ENCODE results near the gene NIPAL1. TPM values are rescaled to one million over a fixed set of nuclear protein-coding genes. Genes with fewer than 3 reads are reported as not detected.

Gene NIPAL1
- total RNA-seq, 4 donors from 2014 or later = 0.33 to 1.3 (median 0.60) TPM

GRCh38 chr4:48021100-48021499 lies 4.5 kb downstream of the NIPAL1 start:
- DNase-seq (ENCODE audit: extremely low spot score) = no peak
- WGBS = 97% methylated on average over 1 of the region's 1 CpG
- Histone ChIP-seq H3K27me3 (peaks cover 0 to 21% (median 6%) of the 10 kb centered on the region in 4 donors), H3K4me3 (no peak overlapping the region), H3K9me3 (no peaks in the 10 kb centered on the region), H3K4me1 (peaks cover 4 to 15% (median 14%) of the 10 kb centered on the region in 4 donors), H3K27ac (replicated peaks in 1 of 4) (no peak overlapping the region), H3K36me3 (no peaks in the 10 kb centered on the region)
- no peak for TF ChIP-seq POLR2A (IDR thresholded peaks at IDR 0.05; ENCODE audit: low read depth)
- TF ChIP-seq POLR2AphosphoS5 (IDR thresholded peaks at IDR 0.05) = no peak
- TF ChIP-seq, protein P1, sequence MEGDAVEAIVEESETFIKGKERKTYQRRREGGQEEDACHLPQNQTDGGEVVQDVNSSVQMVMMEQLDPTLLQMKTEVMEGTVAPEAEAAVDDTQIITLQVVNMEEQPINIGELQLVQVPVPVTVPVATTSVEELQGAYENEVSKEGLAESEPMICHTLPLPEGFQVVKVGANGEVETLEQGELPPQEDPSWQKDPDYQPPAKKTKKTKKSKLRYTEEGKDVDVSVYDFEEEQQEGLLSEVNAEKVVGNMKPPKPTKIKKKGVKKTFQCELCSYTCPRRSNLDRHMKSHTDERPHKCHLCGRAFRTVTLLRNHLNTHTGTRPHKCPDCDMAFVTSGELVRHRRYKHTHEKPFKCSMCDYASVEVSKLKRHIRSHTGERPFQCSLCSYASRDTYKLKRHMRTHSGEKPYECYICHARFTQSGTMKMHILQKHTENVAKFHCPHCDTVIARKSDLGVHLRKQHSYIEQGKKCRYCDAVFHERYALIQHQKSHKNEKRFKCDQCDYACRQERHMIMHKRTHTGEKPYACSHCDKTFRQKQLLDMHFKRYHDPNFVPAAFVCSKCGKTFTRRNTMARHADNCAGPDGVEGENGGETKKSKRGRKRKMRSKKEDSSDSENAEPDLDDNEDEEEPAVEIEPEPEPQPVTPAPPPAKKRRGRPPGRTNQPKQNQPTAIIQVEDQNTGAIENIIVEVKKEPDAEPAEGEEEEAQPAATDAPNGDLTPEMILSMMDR (IDR thresholded peaks at IDR 0.05) = no peak
- TF ChIP-seq EP300 (IDR thresholded peaks at IDR 0.05) = no peak
- intact Hi-C loops (cut with DNase I) = no loop called here

DNA sequence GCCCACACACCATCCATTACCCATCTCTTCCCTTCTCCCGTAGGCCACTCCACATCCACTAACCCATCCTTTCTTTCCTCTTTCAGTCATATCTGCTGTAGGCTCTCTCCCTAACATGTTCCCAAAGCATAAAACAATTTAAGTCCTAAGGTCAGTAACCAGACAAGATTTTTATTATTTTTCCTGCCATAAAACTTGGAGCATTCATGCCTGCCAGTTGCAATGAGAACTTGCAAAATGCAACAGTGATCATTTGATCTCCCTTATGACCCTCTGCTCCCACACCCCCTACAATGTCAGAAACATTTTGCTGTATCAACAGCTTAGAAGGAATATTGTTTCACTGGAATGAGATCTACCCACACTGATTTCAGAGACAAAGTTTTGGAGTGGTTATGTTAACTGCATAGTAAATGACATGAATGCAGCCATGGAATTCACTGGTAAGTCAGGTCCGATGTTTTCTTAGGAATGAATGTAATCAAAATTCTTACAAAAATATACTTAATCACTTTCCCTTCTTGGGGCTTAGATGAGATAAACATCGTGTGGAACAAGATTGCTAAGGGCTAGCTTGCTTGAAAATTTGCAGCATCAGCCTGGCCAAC lies 5.7 kb downstream of the NIPAL1 start:
- TF ChIP-seq POLR2A (IDR thresholded peaks at IDR 0.05; ENCODE audit: low read depth) = no peak
- TF ChIP-seq EP300 (IDR thresholded peaks at IDR 0.05) = no peak
- TF ChIP-seq POLR2AphosphoS5 (IDR thresholded peaks at IDR 0.05) = no peak
- TF ChIP-seq, protein P1 (IDR thresholded peaks at IDR 0.05) = no peak
- H3K4me3 ChIP-seq = no peak overlapping the region
- 67% methylated on average over 3 of the region's 3 CpGs for WGBS
- peaks cover 2 to 3% (median 3%) of the 10 kb centered on the region in 4 donors for H3K4me1 ChIP-seq
- no peak overlapping the region for H3K27ac ChIP-seq (replicated peaks in 1 of 4)
- H3K36me3 ChIP-seq = no peaks in the 10 kb centered on the region
- H3K27me3 ChIP-seq = peaks cover 0 to 9% (median 2%) of the 10 kb centered on the region in 4 donors
- intact Hi-C loops (cut with DNase I) = no loop called here
- H3K9me3 ChIP-seq = no peaks in the 10 kb centered on the region
- DNase-seq (ENCODE audit: extremely low spot score) = no peak

DNA sequence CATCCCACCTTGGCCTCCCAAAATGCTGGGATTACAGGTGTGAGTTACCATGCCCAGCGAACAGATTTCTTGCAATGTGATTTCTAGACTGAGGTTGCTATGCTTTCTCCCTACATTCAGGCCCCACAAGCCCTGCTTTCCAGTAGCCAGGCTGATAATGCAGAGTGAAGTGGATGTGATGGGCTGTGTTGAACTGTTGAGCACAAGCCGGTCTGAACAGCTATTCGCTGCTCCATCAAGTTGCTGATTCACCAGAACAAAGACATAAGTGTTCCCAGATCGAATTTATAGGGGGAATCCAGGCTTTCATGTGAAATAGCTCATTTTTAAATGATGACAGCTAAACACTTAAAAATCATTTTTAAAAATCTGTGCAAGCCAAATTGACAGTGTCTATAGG lies 8.0 kb downstream of the NIPAL1 start:
- no peak for DNase-seq (ENCODE audit: extremely low spot score)
- Histone ChIP-seq H3K4me1 (peaks cover 0 to 2% (median 0%) of the 10 kb centered on the region in 4 donors), H3K36me3 (no peaks in the 10 kb centered on the region), H3K4me3 (no peak overlapping the region), H3K9me3 (no peaks in the 10 kb centered on the region), H3K27ac (replicated peaks in 1 of 4) (no peak overlapping the region), H3K27me3 (no peaks in the 10 kb centered on the region)
- intact Hi-C loops (cut with DNase I) = no loop called here
- WGBS = 67% methylated on average over 4 of the region's 4 CpGs
- no peak for TF ChIP-seq EP300 (IDR thresholded peaks at IDR 0.05)
- TF ChIP-seq, protein P1 (IDR thresholded peaks at IDR 0.05) = no peak
- no peak for TF ChIP-seq POLR2A (IDR thresholded peaks at IDR 0.05; ENCODE audit: low read depth)
- TF ChIP-seq POLR2AphosphoS5 (IDR thresholded peaks at IDR 0.05) = no peak

DNA sequence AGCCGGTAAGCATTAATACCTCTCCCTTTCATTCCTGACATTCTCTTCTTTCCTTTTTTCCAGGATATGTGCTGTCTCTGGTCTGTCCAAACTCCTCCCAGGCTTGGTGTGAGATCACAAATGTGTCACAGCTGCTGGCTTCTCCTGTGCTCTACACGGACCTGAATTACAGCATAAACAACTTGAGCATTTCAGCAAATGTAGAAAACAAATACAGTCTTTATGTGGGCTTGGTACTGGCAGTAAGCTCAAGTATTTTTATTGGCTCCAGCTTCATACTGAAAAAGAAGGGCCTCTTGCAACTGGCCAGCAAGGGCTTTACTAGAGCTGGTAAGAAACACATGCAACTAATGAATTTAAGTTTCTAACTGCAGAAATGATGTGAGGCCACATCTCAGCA lies 8.4 kb downstream of the NIPAL1 start:
- TF ChIP-seq, protein P1 (IDR thresholded peaks at IDR 0.05) = no peak
- TF ChIP-seq POLR2AphosphoS5 (IDR thresholded peaks at IDR 0.05) (no peak), POLR2A (IDR thresholded peaks at IDR 0.05; ENCODE audit: low read depth) (no peak), EP300 (IDR thresholded peaks at IDR 0.05) (no peak)
- no peak for DNase-seq (ENCODE audit: extremely low spot score)
- H3K9me3 ChIP-seq = no peaks in the 10 kb centered on the region
- H3K4me1 ChIP-seq = peaks cover 0 to 2% (median 0%) of the 10 kb centered on the region in 4 donors
- H3K27me3 ChIP-seq = no peaks in the 10 kb centered on the region
- no peaks in the 10 kb centered on the region for H3K36me3 ChIP-seq
- intact Hi-C loops (cut with DNase I) = no loop called here
- no peak overlapping the region for H3K4me3 ChIP-seq
- WGBS = 23% methylated on average over 2 of the region's 2 CpGs
- H3K27ac ChIP-seq (replicated peaks in 1 of 4) = no peak overlapping the region

GRCh38 chr4:48027653-48028052 lies 11.1 kb downstream of the NIPAL1 start:
- intact Hi-C loops (cut with DNase I) = no loop called here
- no peak for TF ChIP-seq POLR2A (IDR thresholded peaks at IDR 0.05; ENCODE audit: low read depth)
- TF ChIP-seq, protein P1 (IDR thresholded peaks at IDR 0.05) = no peak
- no peak for TF ChIP-seq POLR2AphosphoS5 (IDR thresholded peaks at IDR 0.05)
- TF ChIP-seq EP300 (IDR thresholded peaks at IDR 0.05) = no peak
- no peaks in the 10 kb centered on the region for H3K9me3 ChIP-seq

More at GRCh38 chr4:48027653-48028052, 11.1 kb downstream of the NIPAL1 start:
- DNase-seq (ENCODE audit: extremely low spot score) = no peak
- no peaks in the 10 kb centered on the region for H3K36me3 ChIP-seq
- H3K27ac ChIP-seq (replicated peaks in 1 of 4) = no peak overlapping the region
- no peaks in the 10 kb centered on the region for H3K27me3 ChIP-seq
- H3K4me1 ChIP-seq = peaks cover 4 to 7% (median 5%) of the 10 kb centered on the region in 4 donors
- H3K4me3 ChIP-seq = no peak overlapping the region
